ENCODE measurements around the gene TRIM7.
"Not testable (repeated sequence)": the region's sequence is repeated elsewhere in the genome, so short reads cannot be mapped to it uniquely, and the experiment has no call there.

TRIM7 gene

DNA sequence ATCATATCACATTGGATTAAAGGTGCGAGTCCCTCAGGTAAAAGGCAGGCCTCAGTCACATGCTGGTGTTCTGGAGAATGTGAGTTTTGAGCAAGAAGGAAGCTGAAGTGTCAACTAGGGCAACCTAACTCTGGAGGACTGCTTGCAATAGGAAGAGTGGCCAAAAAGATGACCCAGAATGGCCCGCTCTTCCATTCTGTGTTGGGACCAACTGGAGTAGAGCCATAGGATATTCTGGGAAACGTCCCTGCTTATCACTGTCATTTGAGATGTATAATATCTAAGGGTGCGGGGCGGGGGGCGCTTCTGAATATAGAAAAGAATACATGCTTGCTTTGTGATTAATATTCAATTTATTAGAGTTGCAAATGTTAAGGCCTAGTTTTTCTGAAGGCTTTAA, 7.1 kb upstream of the TRIM7 start:
- no peak for DNase-seq

DNA sequence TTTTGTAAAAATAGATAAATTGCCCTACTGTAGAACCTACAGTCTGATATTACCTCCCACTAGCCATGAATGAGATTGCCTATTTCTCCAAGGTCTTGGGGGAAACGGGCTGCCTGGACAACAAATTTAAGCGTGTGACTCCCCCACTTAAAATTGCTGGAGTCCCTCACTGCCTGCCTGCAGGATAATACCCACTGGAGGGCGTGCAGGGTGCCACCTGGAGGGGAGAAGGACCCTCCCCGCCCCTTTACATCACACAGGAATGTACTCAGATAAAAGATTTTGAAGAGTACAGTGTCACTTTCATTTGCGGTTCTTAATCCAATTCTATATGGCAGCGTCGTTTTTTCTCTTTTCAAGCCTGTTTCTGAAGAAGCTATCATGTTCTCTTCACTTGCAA, 6.2 kb upstream of the TRIM7 start:
- no peak for DNase-seq

DNA sequence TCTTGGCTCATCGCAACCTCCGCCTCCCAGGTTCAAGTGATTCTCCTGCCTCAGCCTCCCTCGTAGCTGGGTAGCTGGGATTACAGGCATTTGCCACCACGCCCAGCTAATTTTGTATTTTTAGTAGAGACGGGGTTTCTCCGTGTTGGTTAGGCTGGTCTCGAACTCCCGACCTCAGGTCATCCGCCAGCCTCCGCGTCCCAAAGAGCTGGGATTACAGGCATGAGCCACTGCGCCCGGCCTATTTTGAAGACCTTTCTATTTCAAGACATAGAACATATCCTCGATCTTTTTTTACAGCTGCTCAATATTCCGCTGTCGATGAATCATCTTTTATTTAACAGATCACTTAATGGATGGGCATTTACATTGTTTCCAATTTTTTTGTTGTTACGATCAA, 5.7 kb upstream of the TRIM7 start:
- DNase-seq, result not testable (repeated sequence)

DNA sequence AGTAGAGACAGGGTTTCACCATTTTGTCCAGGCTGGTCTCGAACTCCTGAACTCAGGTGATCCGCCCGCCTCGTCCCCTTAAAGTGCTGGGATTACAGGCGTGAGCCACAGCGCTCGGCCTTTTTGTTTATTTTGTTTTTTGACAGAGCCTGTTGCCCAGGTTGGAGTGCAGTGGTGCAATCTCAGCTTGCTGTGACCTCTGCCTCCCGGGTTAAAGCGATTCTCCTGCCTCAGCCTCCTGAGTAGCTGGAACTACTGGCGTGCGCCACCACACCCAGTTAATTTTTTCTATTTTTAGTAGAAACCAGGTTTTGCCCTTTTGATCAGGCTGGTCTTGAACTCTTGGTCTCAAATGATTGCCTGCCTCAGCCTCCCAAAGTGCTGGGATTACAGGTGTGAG, 5.2 kb upstream of the TRIM7 start:
- not testable (repeated sequence) for DNase-seq

DNA sequence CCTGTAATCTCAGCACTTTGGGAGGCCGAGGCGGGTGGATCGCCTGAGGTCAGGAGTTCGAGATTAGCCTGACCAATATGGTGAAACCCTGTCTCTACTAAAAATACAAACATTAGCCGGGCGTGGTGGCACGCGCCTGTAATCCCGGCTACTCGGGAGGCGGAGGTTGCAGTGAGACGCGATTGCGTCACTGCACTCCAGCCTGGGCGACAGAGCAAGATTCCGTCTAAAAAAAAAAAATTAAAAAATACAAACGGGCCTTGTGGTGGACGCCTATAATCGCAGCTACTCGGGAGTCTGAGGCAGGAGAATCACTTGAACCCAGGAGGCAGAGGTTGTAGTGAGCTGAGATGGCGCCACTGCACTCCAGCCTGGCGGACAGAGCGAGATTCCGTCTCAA, 4.0 kb upstream of the TRIM7 start:
- DNase-seq, result not testable (repeated sequence)

DNA sequence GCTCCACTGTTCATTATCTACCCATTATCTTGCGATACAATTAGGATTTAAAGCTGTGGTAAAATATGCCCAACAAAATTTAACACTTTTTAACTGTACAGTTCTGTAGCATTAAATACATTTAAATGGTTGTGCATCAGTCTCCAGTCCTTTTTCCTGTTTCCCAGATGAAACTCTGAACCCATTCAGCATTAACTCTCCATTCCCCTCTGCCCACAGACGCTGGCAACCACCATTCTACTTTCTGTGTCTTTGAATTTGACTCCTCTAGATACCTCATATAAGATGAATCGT, 2.9 kb upstream of the TRIM7 start:
- DNase-seq, result no peak

DNA sequence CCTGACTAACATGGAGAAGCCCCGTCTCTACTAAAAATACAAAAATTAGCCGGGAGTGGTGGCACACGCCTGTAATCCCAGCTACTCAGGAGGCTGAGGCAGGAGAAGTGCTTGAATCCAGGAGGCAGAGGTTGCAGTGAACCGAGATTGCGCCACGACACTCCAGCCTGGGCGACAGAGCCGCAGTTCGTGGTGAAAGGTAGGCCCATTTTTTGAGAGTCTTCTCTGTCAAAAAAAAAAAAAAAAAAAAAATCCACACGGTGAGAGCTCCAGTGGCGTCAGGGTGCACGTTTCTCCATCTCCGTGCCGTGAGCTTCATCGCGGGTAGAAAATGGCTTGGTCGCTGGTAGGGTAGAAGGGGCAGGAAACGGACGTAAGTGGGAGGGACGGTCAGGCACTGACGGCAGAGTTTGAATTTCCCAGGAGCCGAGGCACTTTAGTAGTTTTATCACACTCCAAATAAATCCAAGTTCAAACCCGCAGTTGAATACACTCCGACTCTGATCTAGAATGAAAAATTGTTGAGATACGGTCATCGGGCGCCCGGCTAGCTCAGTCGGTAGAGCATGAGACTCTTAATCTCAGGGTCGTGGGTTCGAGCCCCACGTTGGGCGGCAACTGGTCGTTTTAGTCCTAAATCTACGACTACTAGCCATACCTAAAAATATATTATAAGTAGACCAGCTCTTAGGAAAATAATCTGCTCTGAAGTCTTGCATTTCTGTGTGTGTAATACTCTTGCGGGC, 2.4 kb upstream of the TRIM7 start:
- DNase-seq, result peak; percentile 80 to 88

DNA sequence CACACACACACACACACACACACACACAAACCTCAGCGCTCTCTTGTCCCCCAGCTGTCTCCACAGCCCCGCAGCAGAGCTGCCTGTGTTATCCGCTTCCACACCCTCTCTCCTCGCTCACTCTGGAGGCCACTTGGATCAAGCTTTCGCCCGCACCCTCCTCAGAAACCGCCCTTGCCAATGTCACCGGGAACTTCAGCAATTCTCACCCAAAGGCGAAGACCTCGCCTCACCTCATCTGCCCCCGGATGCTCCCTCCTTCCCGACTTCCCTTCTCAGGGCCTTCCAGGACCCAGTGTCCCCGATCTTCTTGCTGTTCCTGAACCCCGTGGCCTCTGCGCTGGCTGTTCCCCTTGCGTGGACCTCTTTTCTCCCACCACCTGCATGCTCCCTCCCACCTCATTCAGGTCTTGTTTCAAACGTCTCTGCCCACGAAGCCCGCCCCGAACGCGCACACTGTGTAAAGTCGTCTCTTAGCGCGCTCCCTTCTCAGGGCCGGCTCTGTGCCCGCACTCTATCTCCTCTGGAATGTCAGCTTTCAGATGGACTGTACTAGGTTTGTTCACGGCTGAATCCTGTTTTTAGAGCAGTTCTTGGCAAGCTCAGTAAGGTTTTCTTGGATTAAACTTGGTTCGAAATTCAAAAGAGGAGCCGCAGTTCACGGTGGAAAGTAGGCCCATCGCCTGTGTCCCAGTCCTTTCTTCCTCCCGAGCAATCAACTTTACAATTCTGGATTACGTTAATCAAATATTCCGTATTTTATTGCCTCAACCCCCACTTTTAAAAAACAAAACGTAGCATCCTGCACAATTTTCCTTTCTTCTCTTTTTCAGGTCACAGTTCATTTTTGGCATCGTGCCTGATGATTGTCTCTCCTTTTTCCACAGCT, 1.0 kb upstream of the TRIM7 start:
- no peak for DNase-seq

DNA sequence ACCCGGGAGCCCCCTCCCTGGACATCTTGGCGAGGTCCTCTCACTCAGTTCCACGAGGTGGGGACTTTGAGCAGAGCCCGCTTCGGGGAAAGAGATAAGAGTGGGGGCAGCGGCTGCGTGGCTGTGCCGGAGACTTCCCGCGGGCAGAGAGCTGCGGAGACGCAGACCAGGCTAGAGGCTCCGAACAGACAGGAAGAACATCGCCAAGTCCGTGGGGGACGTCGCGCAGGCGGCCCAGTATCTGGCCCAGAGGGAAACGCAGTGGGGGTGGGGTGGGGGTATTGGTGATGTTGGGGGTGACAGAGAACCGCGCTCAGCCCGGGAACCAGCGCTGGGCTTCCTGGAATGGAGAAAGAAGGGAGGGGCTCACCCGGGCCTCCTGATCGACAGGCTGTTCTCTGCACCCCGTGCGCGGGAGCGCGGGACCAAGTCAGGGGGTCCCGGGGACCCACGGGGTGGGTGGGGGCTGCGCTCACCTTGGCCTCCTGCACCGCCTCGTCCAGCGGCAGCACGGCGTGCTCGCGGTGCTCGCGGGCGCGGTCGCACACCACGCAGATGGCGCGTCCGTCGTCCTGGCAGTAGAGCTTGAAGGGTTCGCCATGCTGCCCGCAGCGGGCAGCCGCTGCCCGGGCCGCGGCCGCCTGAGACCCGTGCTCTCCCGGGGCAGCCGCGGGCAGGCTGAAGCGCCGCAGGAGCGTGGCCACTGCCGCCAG, 727 bp downstream of the TRIM7 start:
- DNase-seq, result no peak

DNA sequence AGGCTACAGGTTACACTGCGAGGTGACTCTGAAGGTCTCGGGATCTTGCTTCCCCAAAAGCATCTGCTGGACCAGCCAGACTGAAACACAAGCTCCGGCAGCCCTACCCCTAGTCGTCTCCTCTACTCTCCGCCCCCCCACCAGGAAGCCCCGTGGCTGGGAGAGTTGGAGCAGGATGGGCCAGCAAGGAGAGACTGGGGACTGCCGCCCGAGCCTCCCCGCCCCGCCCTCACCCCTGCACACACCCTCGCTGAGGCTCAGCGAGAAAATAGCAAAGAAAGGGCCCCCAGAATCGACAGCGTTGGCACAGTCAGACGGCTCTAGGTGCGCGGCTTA, 1.3 kb downstream of the TRIM7 start:
- DNase-seq, result no peak

DNA sequence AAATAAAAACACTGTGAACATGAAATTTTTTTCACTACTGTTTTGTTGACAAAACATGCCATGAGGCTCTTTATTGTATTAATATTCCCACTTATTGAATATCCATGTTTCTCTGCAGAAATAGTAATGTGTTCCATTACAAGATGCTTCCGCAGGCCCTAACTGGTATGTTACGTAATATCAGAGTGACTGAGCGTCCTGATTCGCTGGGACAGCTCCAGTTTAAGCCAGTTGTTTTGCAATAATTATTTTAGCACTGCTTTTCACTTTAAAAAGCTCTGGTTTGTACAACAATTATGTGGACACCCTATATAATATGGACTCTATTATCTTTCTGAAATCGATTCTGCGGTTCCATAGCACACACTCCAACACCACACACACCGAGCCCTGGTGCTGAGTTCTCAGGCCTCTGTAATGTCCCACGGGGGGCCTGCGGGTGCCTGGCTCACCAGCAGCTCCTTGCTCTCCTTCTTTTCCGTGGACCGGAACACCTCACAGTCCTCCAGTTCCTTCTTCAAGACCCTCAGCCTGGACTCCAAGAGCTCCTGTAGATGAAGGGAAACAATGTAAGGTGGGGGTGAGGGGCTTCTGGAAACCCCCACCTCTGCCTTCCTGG, 1.8 kb downstream of the TRIM7 start:
- DNase-seq, result peak; percentile 73 to 77

DNA sequence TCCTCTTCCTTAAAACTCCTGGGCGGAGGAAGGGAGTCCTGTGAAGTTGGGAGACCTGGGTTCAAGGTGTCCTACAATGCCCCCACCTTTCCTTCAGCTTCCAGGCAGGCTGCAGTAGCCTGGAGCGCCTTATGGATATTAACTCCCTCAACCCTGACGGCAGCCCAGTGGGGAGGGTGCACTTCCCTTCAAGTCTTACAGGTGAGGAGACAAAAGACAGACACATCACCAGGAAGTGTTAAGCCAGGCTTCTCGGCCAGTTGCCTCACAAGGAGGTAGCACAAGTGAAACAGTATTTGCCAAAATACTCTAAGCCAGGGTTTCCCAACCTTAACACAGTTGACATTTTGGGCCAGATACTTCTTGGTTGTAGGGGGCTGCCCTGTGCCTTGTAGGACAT, 4.2 kb downstream of the TRIM7 start:
- no peak for DNase-seq

DNA sequence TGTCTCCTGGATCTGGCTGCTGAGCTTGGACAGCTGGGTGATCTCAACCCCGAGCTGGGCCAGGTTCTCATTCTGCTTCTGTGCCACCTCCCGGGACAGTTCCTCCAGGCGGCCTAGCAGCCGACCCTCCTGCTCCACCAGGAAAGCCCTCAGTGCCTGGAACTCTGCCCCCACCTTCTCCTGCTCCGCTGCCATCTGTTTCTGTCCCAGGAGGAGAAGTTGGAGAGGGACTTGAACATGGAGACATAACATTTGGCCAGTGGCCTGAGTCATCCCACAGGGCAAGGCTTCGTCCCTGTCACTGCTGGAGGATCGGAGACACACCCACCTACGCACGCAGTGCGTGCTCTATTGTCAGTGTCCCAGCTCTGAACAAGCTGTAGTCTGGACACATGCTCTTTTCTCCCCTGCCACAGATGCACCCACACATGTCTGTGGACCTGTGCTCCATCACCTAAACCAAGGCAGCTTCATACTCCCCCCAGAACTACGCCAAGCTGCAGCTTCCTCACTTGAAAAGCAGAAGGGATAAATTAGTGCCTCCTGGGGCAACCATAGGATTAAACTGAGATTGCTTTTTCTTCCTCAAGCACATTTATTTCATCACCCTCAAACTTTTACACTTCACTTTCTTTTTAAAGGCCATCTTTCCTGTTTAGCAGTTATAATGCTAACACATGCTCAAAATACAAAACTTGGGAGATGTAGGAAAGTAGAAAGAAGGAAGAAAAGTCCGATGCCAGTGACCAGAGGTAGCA, 4.9 kb downstream of the TRIM7 start:
- DNase-seq, result peak in 1 of 2 donors; percentile 46

DNA sequence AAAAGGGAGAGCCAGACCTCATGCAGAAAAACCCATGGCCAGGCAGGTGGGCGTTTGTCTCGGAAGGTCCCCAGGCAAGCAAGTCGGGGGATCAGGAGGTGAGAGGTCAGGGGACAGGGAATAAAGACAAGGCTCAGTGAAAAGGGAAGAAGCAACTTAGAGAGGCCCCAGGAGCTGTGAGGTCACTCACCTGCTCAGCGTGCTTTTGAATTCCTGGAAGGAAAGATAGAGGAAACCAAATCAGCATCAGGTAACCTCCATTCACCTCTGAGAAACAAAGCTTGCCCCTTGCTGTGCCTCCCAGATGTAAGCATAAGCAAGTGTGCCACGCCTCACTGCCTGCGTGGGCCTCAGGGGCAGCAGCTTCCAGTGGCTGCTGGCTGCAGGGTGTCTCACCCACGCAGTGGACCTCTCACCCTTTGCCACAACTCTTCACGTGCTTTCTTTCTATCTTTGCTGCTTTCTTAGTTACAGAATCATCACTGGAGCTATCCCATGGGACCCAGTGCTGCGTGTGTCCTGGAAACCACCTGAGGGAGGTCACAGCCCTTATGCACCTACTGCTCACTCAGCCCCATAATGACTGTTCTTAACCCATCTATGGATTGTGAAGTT, 6.0 kb downstream of the TRIM7 start:
- DNase-seq, result no peak

DNA sequence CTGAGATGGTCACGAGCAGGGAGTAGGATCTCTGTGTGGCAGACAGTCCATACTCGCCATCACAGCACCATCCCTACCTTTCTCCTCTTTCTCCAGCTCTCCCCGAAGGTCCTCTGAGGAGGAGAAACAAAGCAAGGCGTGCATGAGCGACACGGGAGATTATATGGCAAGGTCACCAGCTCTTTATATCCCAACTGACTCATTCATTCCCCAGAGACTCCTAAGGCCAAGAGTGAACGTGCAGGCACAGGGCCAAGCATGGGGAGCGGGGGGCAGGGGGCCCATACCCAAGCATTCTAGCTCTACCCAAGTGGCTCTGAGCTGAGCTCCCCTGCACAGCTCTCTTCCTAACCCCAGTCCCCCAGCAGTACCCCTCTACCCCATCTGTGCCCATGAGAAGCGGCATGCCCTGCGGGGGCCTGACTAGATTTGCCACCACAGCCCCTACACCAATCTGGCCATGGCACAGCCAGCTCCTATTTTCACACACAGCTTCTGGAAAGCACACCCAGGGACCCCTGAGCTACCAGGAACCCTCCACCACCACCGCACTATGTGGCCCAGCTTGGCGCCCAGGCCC, 6.8 kb downstream of the TRIM7 start:
- DNase-seq, result no peak

DNA sequence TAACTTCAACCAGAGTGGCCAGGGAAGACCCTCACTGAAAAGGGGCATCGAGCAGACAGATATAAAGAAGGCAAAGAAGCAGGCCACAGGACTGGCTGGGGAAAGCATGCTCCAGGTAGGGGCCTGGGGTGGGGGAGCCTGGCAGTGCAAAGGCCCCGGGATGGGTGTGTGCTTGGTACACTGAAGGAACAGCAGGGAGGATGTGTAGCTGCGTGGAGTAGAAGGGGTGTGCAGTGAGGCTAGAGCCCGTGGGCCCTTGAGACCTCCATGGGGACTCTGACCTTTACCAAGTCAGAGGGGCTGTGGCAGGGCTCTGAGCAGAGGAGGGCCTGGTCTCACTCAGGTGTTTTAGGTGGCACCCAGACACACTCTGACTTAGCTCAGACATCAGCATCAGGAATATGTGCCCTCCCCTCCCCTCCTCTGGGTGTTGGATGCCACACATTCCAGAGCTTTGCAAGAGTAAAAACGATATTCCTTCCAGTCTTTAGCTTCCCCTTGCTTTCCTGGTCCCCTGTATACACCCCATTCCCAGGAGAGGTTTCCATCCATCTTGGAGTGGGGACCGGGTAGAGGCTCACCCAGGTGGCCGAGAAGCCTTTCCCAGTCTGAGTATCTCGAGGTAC, 7.6 kb downstream of the TRIM7 start:
- no peak for DNase-seq

DNA sequence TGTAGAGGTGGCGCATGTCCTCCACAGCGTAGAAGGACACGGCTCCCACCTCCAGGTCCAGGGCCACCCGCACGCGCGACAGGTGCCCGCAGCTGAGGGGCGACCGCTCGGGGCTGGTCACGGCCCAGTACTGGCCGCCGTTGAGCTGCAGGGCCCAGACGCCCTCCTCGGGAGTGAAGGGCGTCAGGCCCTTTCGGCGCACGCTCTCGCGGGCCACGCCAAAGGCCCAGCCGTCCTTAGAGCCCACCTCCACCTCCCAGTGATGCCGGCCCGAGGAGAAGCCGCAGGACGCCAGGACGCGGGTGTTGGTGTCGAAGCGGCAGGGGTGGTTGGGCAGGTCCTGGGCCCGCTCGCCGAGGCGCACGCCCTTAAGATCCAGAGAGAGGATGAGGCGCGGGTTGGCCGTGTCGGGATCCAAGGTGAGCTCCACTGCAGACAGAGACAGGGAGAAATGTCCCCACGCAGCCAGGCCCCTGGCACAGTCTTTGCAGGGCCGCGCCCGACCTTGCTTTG, 9.7 kb downstream of the TRIM7 start:
- DNase-seq, result no peak

DNA sequence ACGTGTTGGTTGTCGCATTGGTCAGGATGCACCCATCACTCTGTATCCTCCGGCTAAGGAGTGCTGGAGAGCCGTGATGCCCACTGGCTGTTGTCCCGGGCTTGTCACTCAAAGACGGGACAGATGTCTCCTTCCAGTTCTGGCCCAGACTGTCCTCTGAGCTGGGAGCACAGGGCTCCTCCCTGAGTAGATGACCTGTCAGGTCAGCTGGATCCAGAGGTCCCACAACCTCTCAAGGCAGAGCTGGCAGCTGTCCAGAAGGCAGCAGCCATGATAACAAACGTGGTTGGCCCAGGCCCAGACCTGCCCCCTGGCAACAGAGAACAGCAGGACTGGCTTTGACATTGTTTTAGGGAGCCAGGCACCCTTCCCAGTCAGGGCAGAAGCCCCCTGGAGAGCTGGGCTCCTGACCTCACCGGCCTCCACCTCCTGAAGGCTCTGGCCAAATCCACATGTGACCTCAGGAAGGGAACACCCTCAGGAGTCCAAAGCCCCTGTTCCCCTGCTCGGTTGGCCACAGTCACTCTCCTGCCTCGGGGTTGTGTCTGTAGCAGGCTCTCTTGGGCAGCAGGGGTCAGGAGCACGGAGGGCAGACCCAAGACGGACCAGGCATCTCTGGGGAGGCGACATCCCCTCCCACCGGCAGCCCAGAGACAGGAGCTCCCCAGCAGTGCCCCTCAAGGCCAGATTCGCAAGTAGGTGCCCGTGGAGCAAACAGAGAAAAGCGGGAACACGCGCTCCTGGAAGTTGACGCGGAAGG, 10.3 kb downstream of the TRIM7 start:
- no peak for DNase-seq

DNA sequence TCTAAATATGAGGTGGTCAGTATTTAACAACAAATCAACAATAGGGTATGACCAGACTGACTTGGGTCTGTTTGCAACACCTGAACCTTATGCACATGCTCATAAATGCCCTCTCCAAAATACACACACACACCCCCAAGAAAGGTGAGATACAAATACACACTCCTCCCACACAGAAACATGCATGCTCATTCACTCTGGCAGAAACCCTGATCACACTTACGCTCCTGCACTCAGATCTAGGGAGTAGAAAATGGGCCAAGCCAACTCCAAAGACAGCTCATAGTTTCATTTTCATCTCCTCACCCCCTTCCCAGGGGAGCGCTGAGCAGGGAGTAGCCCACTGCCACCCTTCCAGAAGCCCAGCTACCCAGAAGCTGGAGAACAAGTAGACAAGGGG, 11.3 kb downstream of the TRIM7 start:
- DNase-seq, result no peak
